ENCODE measurements around the gene ATXN3L.
"Not testable (repeated sequence)": the region's sequence is repeated elsewhere in the genome, so short reads cannot be mapped to it uniquely, and the experiment has no call there.

The ATXN3L gene

DNA sequence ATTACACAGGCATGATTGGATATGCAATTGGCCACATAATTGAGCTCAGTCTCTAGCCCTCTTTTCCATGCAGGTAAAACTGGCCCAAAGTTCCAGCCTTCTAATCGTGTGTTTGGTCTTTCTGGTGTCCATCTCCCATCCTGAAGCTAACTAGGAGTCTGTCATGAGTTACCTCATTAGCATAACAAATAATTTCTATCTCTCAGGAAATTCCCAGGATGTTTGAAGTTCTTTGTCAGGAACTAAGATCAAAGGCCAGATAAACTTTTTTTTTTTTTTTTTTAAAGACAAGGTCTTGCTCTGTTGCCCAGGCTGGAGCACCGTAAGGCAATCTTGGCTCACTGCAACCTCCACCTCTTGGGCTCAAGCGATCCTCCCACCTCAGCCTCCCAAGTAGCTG is 15.8 kb downstream of the ATXN3L start:
- DNase-seq = no peak

DNA sequence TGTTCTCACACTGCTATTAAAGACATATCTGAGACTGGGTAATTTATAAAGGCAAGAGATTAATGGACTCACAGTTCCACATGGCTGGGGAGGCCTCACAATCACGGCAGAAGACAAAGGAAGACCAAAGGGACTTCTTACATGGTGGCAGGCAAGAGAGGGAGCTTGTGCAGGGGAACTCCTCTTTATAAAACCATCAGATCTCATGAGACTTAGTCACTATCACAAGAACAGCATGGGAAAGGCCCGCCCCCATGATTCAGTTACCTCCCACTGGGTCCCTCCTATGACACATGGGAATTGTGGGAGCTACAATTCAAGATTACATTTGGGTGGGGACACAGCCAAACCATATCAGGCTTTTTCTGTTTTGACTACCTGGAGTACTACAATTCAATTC is 16.6 kb downstream of the ATXN3L start:
- not testable (repeated sequence) for DNase-seq

DNA sequence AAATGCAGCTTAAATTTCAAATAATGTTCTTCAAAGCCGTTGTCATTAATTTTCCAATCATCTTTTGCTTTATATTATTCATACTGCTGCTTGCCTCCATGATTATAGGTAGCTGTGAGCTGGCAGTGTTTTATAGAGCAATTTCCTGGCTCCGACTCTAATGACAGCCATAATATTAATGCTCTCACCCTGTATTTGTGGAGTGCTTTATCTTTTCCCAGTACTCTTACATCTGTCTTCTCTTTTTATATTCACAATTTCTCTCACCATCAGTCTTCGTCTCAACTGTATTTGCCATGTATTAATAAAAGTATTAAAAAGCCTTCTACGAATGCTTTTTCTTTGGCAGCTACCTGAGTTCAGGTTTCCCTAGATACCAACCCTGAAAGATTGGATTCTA is 21.0 kb downstream of the ATXN3L start:
- no peak for DNase-seq

DNA sequence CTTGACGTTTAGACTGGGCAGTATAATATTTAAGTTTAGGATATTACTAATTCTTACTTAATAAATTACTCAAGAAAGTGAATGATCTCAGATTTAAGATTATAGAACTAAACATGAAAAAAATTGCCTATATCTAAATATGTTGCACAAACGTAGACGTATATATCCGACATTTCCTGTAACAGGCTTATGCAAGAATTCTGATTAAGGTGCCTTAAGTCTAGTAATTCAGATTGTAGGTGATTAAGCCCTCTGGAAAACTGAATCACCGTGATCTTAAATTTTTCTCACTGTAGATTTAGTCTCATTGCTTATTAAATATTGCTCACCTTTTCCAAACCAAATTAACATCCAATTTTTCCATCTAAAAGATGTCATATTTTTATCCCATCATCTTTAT is 24.0 kb downstream of the ATXN3L start:
- no peak for DNase-seq

DNA sequence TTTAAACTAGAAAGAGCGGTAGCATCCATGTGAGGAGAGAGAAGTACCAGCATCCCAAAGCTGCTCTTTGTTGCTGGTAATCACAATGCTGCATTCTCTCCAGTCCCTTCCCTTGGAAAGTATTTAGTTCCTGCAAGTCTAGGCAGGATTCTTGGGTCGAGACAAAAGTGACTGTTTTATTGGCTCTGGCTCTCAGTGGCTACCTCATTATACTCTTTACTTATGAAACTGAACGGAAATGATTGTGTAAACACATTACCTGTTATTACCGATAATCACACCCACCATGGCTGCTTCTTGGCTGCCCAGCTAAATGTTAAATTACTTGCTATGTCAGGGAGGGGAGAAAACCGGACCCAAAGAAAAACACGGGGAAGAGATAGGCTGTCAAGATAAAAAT is 26.2 kb downstream of the ATXN3L start:
- DNase-seq = no peak

GRCh38 chrX:13290891-13291614 is 28.8 kb downstream of the ATXN3L start:
- no peak for DNase-seq

DNA sequence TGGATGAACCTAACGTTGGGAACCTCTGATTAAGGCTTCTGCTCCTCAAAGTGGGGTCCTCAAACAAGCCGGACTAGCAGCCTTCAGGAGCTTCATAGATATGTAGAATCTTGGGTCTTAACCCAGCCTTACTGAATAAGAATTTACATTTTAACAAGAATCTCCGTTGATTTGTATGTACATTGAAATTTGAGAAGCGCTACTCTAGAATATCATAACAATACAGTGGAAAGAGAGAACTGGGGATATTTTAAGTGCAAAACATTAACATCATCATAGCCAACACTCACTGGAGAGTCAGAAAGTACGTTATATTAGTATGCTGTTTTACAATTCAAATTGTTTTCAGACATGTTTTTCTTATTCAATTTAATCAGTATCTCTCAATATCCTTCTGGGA is 31.2 kb downstream of the ATXN3L start:
- DNase-seq = no peak

DNA sequence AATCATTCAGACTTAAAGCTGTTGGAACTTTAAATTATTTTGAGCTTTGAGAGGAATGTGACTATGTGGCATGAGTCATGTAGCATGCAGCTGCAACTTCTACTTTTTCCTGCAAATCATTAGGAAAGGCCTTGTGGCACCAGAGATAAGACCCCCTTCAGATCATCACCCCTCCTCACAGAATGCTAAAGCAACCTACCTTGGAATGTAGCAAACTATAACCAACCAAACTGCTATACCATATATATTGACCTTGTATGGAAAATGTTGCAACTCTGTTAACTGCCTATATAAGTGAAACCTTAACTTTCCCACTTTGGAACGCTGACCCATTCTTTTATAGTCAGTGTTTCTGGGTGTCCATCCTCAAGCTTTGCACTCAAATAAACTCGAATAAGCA is 32.0 kb downstream of the ATXN3L start:
- DNase-seq = no peak

DNA sequence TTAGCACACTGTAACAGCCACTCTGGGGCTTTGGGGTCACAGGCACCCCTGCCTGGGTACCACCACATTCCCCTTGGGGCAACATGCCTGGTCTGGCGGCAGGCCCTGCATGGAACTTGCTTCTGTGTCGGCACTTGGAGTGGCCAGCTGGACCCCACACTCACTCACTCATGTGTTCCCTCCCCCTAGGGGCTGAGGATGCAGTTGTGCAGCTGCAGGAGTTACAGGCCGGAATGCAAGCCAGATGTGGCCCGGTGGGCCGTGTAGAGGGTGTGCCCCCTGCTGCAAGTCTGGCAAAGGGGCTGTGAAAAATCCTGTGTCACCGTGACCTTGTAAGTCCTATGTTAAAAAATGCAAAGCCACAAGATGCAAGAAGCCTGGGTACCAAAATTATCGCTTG is 34.2 kb downstream of the ATXN3L start:
- DNase-seq = no peak

DNA sequence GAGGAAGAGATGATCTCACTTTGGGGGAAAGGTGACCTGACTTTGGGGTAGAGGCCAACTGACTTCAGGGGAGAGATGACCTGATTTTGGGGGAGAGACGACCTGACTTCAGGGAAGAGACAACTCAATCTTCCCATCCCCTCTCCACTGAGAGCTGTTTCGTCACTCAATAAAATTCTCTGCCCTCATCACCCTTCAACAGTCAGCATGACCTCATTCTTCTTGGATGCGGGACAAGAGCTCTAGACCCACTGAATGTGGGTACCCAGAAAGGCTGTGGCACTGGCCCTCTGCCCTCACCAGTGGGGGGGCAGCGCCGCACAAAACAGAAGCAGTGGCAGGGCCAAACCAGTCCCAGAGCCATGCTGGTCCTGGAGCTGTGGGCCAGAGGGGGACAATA is 34.6 kb downstream of the ATXN3L start:
- no peak for DNase-seq

- DNase-seq = no peak
Observed at GRCh38 chrX:13284570-13284969, 35.3 kb downstream of the ATXN3L start.

- DNase-seq = no peak
Observed at GRCh38 chrX:13283950-13284546, 35.8 kb downstream of the ATXN3L start.

- DNase-seq = no peak
Observed at GRCh38 chrX:13283512-13283911, 36.3 kb downstream of the ATXN3L start.

GRCh38 chrX:13281289-13281688 is 38.6 kb downstream of the ATXN3L start:
- no peak for DNase-seq

GRCh38 chrX:13279279-13280018 is 40.4 kb downstream of the ATXN3L start:
- DNase-seq = no peak

GRCh38 chrX:13277539-13277938 is 42.3 kb downstream of the ATXN3L start:
- no peak for DNase-seq

GRCh38 chrX:13276991-13277390 is 42.9 kb downstream of the ATXN3L start:
- no peak for DNase-seq

- no peak for DNase-seq
Observed at GRCh38 chrX:13275031-13275430, 44.8 kb downstream of the ATXN3L start.

DNA sequence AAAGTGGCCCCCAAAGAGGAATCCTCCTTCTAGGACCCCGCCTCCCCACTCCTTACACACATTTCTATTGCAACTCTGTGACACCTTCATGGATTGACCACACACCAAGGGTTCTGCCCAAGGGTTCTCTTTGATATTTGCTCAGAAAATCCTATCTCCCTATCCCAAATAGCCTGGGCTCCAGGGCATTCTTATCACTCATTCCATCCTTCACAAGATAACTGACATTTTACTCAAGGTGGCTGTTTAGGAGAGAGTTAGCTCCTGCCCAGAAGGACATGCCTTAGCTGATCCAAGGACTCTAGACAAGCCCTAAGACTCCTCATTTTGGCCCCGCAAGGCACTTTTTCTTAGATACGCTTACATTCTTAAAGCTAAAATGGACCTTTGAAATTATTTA is 47.4 kb downstream of the ATXN3L start:
- no peak for DNase-seq

- no peak for DNase-seq
Observed at GRCh38 chrX:13271511-13271910, 48.3 kb downstream of the ATXN3L start.

- DNase-seq = no peak
Observed at GRCh38 chrX:13270360-13270759, 49.5 kb downstream of the ATXN3L start.

DNA sequence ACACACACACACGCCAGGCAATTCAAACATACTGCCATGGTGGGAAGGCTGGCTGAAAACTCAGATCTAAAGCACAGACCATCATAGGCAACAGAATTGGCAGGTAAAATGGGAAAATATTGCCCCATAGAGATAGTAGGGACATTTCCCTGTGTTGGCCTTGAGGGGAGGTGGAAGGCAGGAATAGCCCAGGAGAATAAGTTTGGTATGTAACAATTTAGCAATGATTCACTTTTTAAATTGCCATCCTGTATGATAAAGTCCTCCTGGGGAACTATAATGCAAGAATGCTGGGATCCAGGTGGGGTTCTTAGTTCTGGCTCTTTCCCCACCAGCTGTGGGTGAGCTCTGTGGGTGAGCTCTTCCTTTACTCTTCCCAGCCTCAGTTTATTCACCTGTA is 51.0 kb downstream of the ATXN3L start:
- no peak for DNase-seq
